K562 (cell line): Measurements from ENCODE around the gene PLEKHM2. TPM values are rescaled to one million over a fixed set of nuclear protein-coding genes. Genes with fewer than 3 reads are reported as not detected.

Source experiments
- ATAC-seq: fragments of 200-7000 bp; cut with Tn5 transposase; 3 replicates; pipeline ENCODE4 v1.9.1; 2020; ENCODE audit warnings: moderate library complexity
- BruUV-seq: library from RNA; stranded (reverse); fragments of 400-500 nt; replicated peaks from 2 replicates; lab custom pipeline; 2021; lab: Mats Ljungman, UMichigan
- CTCF ChIA-PET: fragments of 300-600 bp; formaldehyde crosslinking; extraction: SDS; loops from one replicate; lab custom pipeline; 2021; ENCODE audit warnings: low intra/inter-chr PET ratio; lab: Yijun Ruan, JAX
- POLR2A ChIA-PET: fragments of 300-600, 350-650 bp; sonication (Branson Sonifier 250); formaldehyde crosslinking; extraction: SDS; loops from one replicate; lab custom pipeline; 2021; ENCODE audit warnings: antibody characterized with exemption, inconsistent platforms; lab: Yijun Ruan, JAX
- DNase-seq, 4 experiments: peaks; one replicate each; pipeline versions ENCODE4 v3.0.0 to v3.0.0-alpha.2; 2011 to 2018; ENCODE audit warnings: low spot score in 3 of 4, mixed read lengths in 3 of 4; ENCODE audit errors: extremely low read depth in 1 of 4
- FAIRE-seq: peaks from 2 replicates; lab custom pipeline; 2011; peaks lifted over from hg19 to GRCh38; lab: Jason Lieb, UNC
- H2AFZ ChIP-seq: 2 replicates; pipeline ENCODE4 v1.6.0; 2011; ENCODE audit warnings: low read depth, low read length, control low read depth, inconsistent platforms
- H3K27ac ChIP-seq: fragments of 200-600 bp; 3 replicates; pipeline ENCODE4 v1.8.0; 2011; ENCODE audit warnings: low read depth, mild to moderate bottlenecking, control low read depth, inconsistent platforms, low read length, moderate library complexity, mixed read lengths; ENCODE audit errors: extremely low read depth
- H3K27me3 ChIP-seq, 2 experiments: fragments of 300-600 bp in 1 of 2; 2 replicates in 1 of 2; 3 replicates in 1 of 2; pipeline versions ENCODE4 v1.6.0 to v1.8.0; 2011; ENCODE audit warnings: inconsistent platforms in 2 of 2, low read length in 2 of 2, mild to moderate bottlenecking in 1 of 2, mixed read lengths in 1 of 2, moderate library complexity in 1 of 2; ENCODE audit not compliant: control insufficient read depth in 2 of 2, insufficient read depth in 2 of 2
- H3K36me3 ChIP-seq: fragments of 300-600 bp; 3 replicates; pipeline ENCODE4 v1.8.0; 2011; ENCODE audit warnings: mild to moderate bottlenecking, low read length, inconsistent platforms; ENCODE audit not compliant: control insufficient read depth, insufficient read depth
- H3K4me1 ChIP-seq, 2 experiments: fragments of 200-600 bp in 1 of 2; replicated peaks in 1 of 2; 2 replicates in 1 of 2; 3 replicates in 1 of 2; pipeline versions ENCODE4 v1.5.1 to v1.8.0; 2011; ENCODE audit warnings: inconsistent platforms in 2 of 2, low read length in 2 of 2, mild to moderate bottlenecking in 1 of 2, mixed read lengths in 1 of 2, moderate library complexity in 1 of 2; ENCODE audit not compliant: control insufficient read depth in 2 of 2, insufficient read depth in 2 of 2
- H3K4me2 ChIP-seq: 2 replicates; pipeline ENCODE4 v1.6.1; 2011; ENCODE audit warnings: low read length, control low read depth, inconsistent platforms, mixed read lengths; ENCODE audit not compliant: insufficient read depth
- H3K4me3 ChIP-seq: fragments of 200-600 bp; sonication (generic), shearing (Covaris generic); 2 replicates; pipeline ENCODE4 v1.5.1; 2016; ENCODE audit warnings: control low read depth, inconsistent platforms
- H3K79me2 ChIP-seq: fragments of 200-600 bp; 3 replicates; pipeline ENCODE4 v1.8.0; 2011; ENCODE audit warnings: low read length, inconsistent platforms; ENCODE audit not compliant: control insufficient read depth, insufficient read depth
- H3K9ac ChIP-seq, 2 experiments: 2 replicates each; pipeline versions ENCODE4 v1.6.0 to v1.6.1; 2011; ENCODE audit warnings: low read depth in 2 of 2, low read length in 2 of 2, control low read depth in 1 of 2, inconsistent platforms in 1 of 2, mild to moderate bottlenecking in 1 of 2, mixed read lengths in 1 of 2; ENCODE audit not compliant: insufficient read depth in 1 of 2
- H3K9me1 ChIP-seq: one replicate; pipeline ENCODE4 v1.6.0; 2011; ENCODE audit warnings: inconsistent platforms, mild to moderate bottlenecking, low read length, moderate library complexity; ENCODE audit not compliant: control insufficient read depth, insufficient read depth
- H3K9me3 ChIP-seq: replicated peaks from 2 replicates; pipeline ENCODE4 v1.5.1; 2011; ENCODE audit warnings: low read depth, low read length, inconsistent platforms; ENCODE audit not compliant: control insufficient read depth, insufficient read depth
- H4K20me1 ChIP-seq: replicated peaks from 2 replicates; pipeline ENCODE4 v1.6.1; 2011; ENCODE audit warnings: low read length, inconsistent platforms, mixed read lengths; ENCODE audit not compliant: control insufficient read depth, insufficient read depth
- CTCF ChIP-seq, 3 experiments: IDR thresholded peaks in 2 of 3; conservative IDR thresholded peaks in 1 of 3; 2 replicates each; pipeline ENCODE4 v1.5.1; 2011 to 2012; ENCODE audit warnings: low read length in 3 of 3, mild to moderate bottlenecking in 3 of 3, control low read depth in 2 of 3, improper control_type of control experiment in 1 of 3, inconsistent platforms in 1 of 3, low read depth in 1 of 3, mixed read lengths in 1 of 3, moderate library complexity in 1 of 3; ENCODE audit not compliant: insufficient read depth in 2 of 3
- EGR1 ChIP-seq: fragments of 450-650 bp; conservative IDR thresholded peaks from 2 replicates; pipeline ENCODE4 v1.6.1; 2017; ENCODE audit warnings: mild to moderate bottlenecking
- KDM2B ChIP-seq: fragments of 250-450 bp; sonication (Bioruptor Pico); IDR thresholded peaks from 2 replicates; pipeline ENCODE4 v1.8.0; 2021; ENCODE audit warnings: mild to moderate bottlenecking, moderate library complexity
- MCM2 ChIP-seq: fragments of 450-650 bp; IDR thresholded peaks from 2 replicates; pipeline ENCODE4 v1.6.1; 2017; ENCODE audit warnings: low read depth, mild to moderate bottlenecking
- RB1 ChIP-seq: fragments of 450-650 bp; IDR thresholded peaks from 2 replicates; pipeline ENCODE4 v1.6.1; 2017; ENCODE audit warnings: low read depth, mild to moderate bottlenecking
- RBBP5 ChIP-seq: fragments of 200-600 bp; sonication (generic); IDR thresholded peaks from 2 replicates; pipeline ENCODE4 v1.6.1; 2012; ENCODE audit warnings: borderline replicate concordance, mild to moderate bottlenecking, low read length, control low read depth, inconsistent platforms; ENCODE audit not compliant: insufficient read depth, poor library complexity, severe bottlenecking
- ZBTB40 ChIP-seq, 2 experiments: fragments of 450-650 bp in 1 of 2; sonication (generic) in 1 of 2; formaldehyde crosslinking in 1 of 2; IDR thresholded peaks; 2 replicates each; pipeline versions ENCODE4 v1.7.1 to v1.9.0; 2016 to 2022; ENCODE audit warnings: inconsistent platforms in 1 of 2, mild to moderate bottlenecking in 1 of 2, missing genetic modification reagents in 1 of 2
- ZNF444 ChIP-seq: fragments of 250-450 bp; sonication (Bioruptor Pico); IDR thresholded peaks from 2 replicates; pipeline ENCODE4 v1.4.0; 2020; ENCODE audit warnings: mild to moderate bottlenecking, moderate library complexity
- ZNF655 ChIP-seq: fragments of 250-450 bp; sonication (Bioruptor Pico); IDR thresholded peaks from 2 replicates; pipeline ENCODE4 v1.5.0; 2021
- WGBS: fragments of 100-300 bp; shearing (Covaris generic); methylation state at CpG from one replicate; pipeline ENCODE4 v1.1.6; 2016; ENCODE audit warnings: low coverage, mixed read lengths; ENCODE audit not compliant: insufficient coverage; ENCODE audit errors: missing lambda C conversion rate; 5-methylcytosine and 5-hydroxymethylcytosine counted together
- in situ Hi-C: fragments of 300-500 bp; cut with MboI; formaldehyde crosslinking; loops from 4 replicates; pipeline ENCODE4 v1.15.0; 2018; ENCODE audit warnings: inconsistent platforms, mixed read lengths
- intact Hi-C: fragments of 100-400 bp; cut with micrococcal nuclease; formaldehyde crosslinking; loops from 2 replicates; pipeline ENCODE4 v1.14.2; 2022
- polyA plus RNA-seq, 8 experiments: library from polyadenylated mRNA; depleted of rRNA in 4 of 8; stranded (reverse) in 5 of 8; unstranded in 3 of 8; fragments of >200 nt; fragmentation: Nextera tagmentation in 2 of 8; fragmentation: Illumina TruSeq in 1 of 8; extraction: Ambion mirVana in 2 of 8; extraction: Trizol in 1 of 8; gene quantifications; 2 replicates each; pipeline versions ENCODE4 v1.2.1 to v1.2.3, GENCODE V29; 2011 to 2014; ENCODE audit warnings: inconsistent platforms in 1 of 8, missing spikeins in 1 of 8
- total RNA-seq, 7 experiments: library from RNA; depleted of rRNA in 6 of 7; stranded (reverse); fragments of >200 nt in 6 of 7; fragmentation: Illumina TruSeq in 2 of 7; extraction: Trizol in 2 of 7; gene quantifications; 2 replicates each; pipeline versions ENCODE4 v1.2.1 to v1.2.3, GENCODE V29; 2011 to 2021; ENCODE audit warnings: low replicate concordance in 1 of 7

PLEKHM2 gene
- total and polyA plus RNA-seq, 9 of the 15 experiments (the other 6 are each of a cell fraction or from before 2014, with no cell fraction given), result 0.27 to 63.7 (median 33.2) TPM

- H3K9ac ChIP-seq, result 0 out of 4 replicates have a peak within 1 kb of the TSS, but pooled peaks of 1 of the 2 experiments have one; percentile 1
- DNase-seq (peak in 2 of 4 experiments; percentile 39 to 42), ATAC-seq (no peak), FAIRE-seq (no peak)
- H2AFZ ChIP-seq, result no peak within 1 kb of the TSS
- no peak within 1 kb of the TSS for H3K4me3 ChIP-seq
- no peaks in the 10 kb centered on the region for H3K9me3 ChIP-seq
- no peak within 1 kb of the TSS for H3K27ac ChIP-seq
- peaks cover 9% of the 10 kb centered on the region for H4K20me1 ChIP-seq
- no TSS peak for BruUV-seq
- H3K9me1 ChIP-seq, result no peaks in the 10 kb centered on the region
- H3K4me1 ChIP-seq, result peaks cover 15 to 40% of the 10 kb centered on the region in 2 experiments; a peak in 4 of 5 replicates
- H3K36me3 ChIP-seq, result no peaks in the 10 kb centered on the region
- 64% methylated on average over 4 of the region's 58 CpGs for WGBS
- ChIA-PET CTCF (no interaction called here), POLR2A (no interaction called here)
- peaks cover 26 to 57% of the 10 kb centered on the region in 2 experiments; a peak in 4 of 5 replicates for H3K27me3 ChIP-seq
- in situ Hi-C loops (no loop called here), intact Hi-C loops (no loop called here)
- H3K4me2 ChIP-seq, result no peak within 1 kb of the TSS
- H3K79me2 ChIP-seq, result no peaks in the 10 kb centered on the region
- TF ChIP-seq ZBTB40 (IDR thresholded peaks at IDR 0.05), result no peak
- TF ChIP-seq ZBTB40 (CRISPR knock-in tag; IDR thresholded peaks at IDR 0.05), result no peak
- no peak for TF ChIP-seq ZNF444
- no peak for TF ChIP-seq EGR1
- no peak for TF ChIP-seq CTCF (IDR thresholded peaks at IDR 0.05 in 2 of 3, conservative IDR thresholded peaks at IDR 0.05 in 1 of 3; ENCODE audit: insufficient read depth in 2 of 3, low read depth in 1 of 3, low read length in 3 of 3)
- no peak for TF ChIP-seq KDM2B (CRISPR knock-in tag)
- TF ChIP-seq RB1, result no peak
- no peak for TF ChIP-seq MCM2
- TF ChIP-seq ZNF655, result no peak
- no peak for TF ChIP-seq RBBP5
Observed at GRCh38 chr1:15758343-15758931, 74.3 kb downstream of the PLEKHM2 start, which contains the start of gene FBLIM1. Gene FBLIM1, plus strand, starts transcription at chr1:15758795. Its CDS starts 6,189 bp downstream, at chr1:15764984.
